T-helper 17 cell (primary cell): ENCODE results near the gene KCNMA1. TPM values are rescaled to one million over a fixed set of nuclear protein-coding genes. Genes with fewer than 3 reads are reported as not detected.

Experiments
- ATAC-seq: fragments of 150-1000 bp; cut with Tn5 transposase; 2 replicates; pipeline ENCODE4 v1.10.0; 2021; ENCODE audit warnings: mild to moderate bottlenecking, moderate library complexity
- DNase-seq, 3 donors: peaks; one replicate each; pipeline versions ENCODE4 v3.0.0 to v3.0.0-alpha.2; 2020 to 2021
- H3K9me3 ChIP-seq: one replicate; pipeline ENCODE4 v1.7.0; 2013; ENCODE audit warnings: low read length, mild to moderate bottlenecking; ENCODE audit not compliant: control insufficient read depth, poor library complexity, severe bottlenecking
- H3K27ac Mint-ChIP-seq: one replicate; pipeline ENCODE4 v1.8.0; 2022; ENCODE audit warnings: mild to moderate bottlenecking, moderate library complexity, mixed read lengths
- H3K27me3 Mint-ChIP-seq: one replicate; pipeline ENCODE4 v1.8.0; 2022; ENCODE audit warnings: mixed read lengths
- H3K36me3 Mint-ChIP-seq: one replicate; pipeline ENCODE4 v1.8.0; 2022; ENCODE audit warnings: low read depth, mixed read lengths
- H3K4me1 Mint-ChIP-seq: one replicate; pipeline ENCODE4 v1.8.0; 2022; ENCODE audit warnings: mild to moderate bottlenecking, mixed read lengths
- H3K4me3 Mint-ChIP-seq: one replicate; pipeline ENCODE4 v1.8.0; 2022; ENCODE audit warnings: mild to moderate bottlenecking, moderate library complexity, mixed read lengths
- total RNA-seq, 4 donors: library from RNA in 2 of 4; stranded (reverse) in 2 of 4; gene quantifications; one replicate each; pipeline ENCODE4 v1.2.3 and lab custom pipeline; 2022 to 2026

The KCNMA1 gene
- total RNA-seq, 2 donors from 2014 or later: 0.27 TPM; not detected in 1

- Mint-ChIP-seq H3K27me3 (peaks cover 18% of the 10 kb centered on the region), H3K4me3 (no peak overlapping the region), H3K36me3 (no peaks in the 10 kb centered on the region), H3K27ac (no peak overlapping the region), H3K4me1 (no peaks in the 10 kb centered on the region)
- H3K9me3 ChIP-seq: peaks cover 3% of the 10 kb centered on the region
- no peak for DNase-seq
- no peak for ATAC-seq
Observed at GRCh38 chr10:77281719-77282118, 355.9 kb downstream of the KCNMA1 start.

- Mint-ChIP-seq H3K4me1 (no peaks in the 10 kb centered on the region), H3K27me3 (peaks cover 24% of the 10 kb centered on the region), H3K4me3 (no peak overlapping the region), H3K27ac (no peak overlapping the region), H3K36me3 (no peaks in the 10 kb centered on the region)
- ATAC-seq (no peak), DNase-seq (no peak)
- peaks cover 3% of the 10 kb centered on the region for H3K9me3 ChIP-seq
Observed at GRCh38 chr10:77279207-77279606, 358.4 kb downstream of the KCNMA1 start.

- ATAC-seq: no peak
Observed at GRCh38 chr10:77274046-77274795, 363.4 kb downstream of the KCNMA1 start.

GRCh38 chr10:77269163-77269562, 368.4 kb downstream of the KCNMA1 start:
- no peaks in the 10 kb centered on the region for H3K9me3 ChIP-seq
- Mint-ChIP-seq H3K4me3 (no peak overlapping the region), H3K27me3 (peaks cover 16% of the 10 kb centered on the region), H3K4me1 (no peaks in the 10 kb centered on the region), H3K36me3 (no peaks in the 10 kb centered on the region), H3K27ac (no peak overlapping the region)
- no peak for ATAC-seq
- no peak for DNase-seq

More at GRCh38 chr10:77274046-77274795, 363.4 kb downstream of the KCNMA1 start:
- H3K4me3 Mint-ChIP-seq: no peak overlapping the region
- H3K4me1 Mint-ChIP-seq: no peaks in the 10 kb centered on the region
- H3K27ac Mint-ChIP-seq: no peak overlapping the region
- H3K27me3 Mint-ChIP-seq: peaks cover 27% of the 10 kb centered on the region
- no peak for DNase-seq
- H3K36me3 Mint-ChIP-seq: no peaks in the 10 kb centered on the region
- no peaks in the 10 kb centered on the region for H3K9me3 ChIP-seq

GRCh38 chr10:77268721-77269120, 368.9 kb downstream of the KCNMA1 start:
- DNase-seq (no peak), ATAC-seq (no peak)
- H3K9me3 ChIP-seq: no peaks in the 10 kb centered on the region
- H3K4me3 Mint-ChIP-seq: no peak overlapping the region
- H3K27me3 Mint-ChIP-seq: peaks cover 13% of the 10 kb centered on the region
- H3K36me3 Mint-ChIP-seq: no peaks in the 10 kb centered on the region
- no peak overlapping the region for H3K27ac Mint-ChIP-seq
- no peaks in the 10 kb centered on the region for H3K4me1 Mint-ChIP-seq

- Mint-ChIP-seq H3K36me3 (no peaks in the 10 kb centered on the region), H3K4me1 (no peaks in the 10 kb centered on the region), H3K27ac (no peak overlapping the region), H3K27me3 (peaks cover 7% of the 10 kb centered on the region), H3K4me3 (no peak overlapping the region)
- ATAC-seq (no peak), DNase-seq (no peak)
- no peaks in the 10 kb centered on the region for H3K9me3 ChIP-seq
Observed at GRCh38 chr10:77267703-77268675, 369.6 kb downstream of the KCNMA1 start.

- Mint-ChIP-seq H3K36me3 (no peaks in the 10 kb centered on the region), H3K27ac (no peak overlapping the region), H3K4me3 (no peak overlapping the region), H3K27me3 (no peaks in the 10 kb centered on the region), H3K4me1 (no peaks in the 10 kb centered on the region)
- H3K9me3 ChIP-seq: no peaks in the 10 kb centered on the region
- no peak for DNase-seq
- no peak for ATAC-seq
Observed at GRCh38 chr10:77266242-77266641, 371.4 kb downstream of the KCNMA1 start.

- Mint-ChIP-seq H3K36me3 (no peaks in the 10 kb centered on the region), H3K27ac (no peak overlapping the region), H3K4me1 (no peaks in the 10 kb centered on the region), H3K27me3 (no peaks in the 10 kb centered on the region), H3K4me3 (peak overlapping the region; percentile 0)
- ATAC-seq (no peak), DNase-seq (no peak)
- H3K9me3 ChIP-seq: no peaks in the 10 kb centered on the region
Observed at GRCh38 chr10:77264527-77264926, 373.1 kb downstream of the KCNMA1 start.

- Mint-ChIP-seq H3K4me1 (no peaks in the 10 kb centered on the region), H3K36me3 (no peaks in the 10 kb centered on the region), H3K4me3 (peak overlapping the region; percentile 0), H3K27ac (no peak overlapping the region), H3K27me3 (no peaks in the 10 kb centered on the region)
- ATAC-seq (peak; percentile 25), DNase-seq (no peak)
- H3K9me3 ChIP-seq: no peaks in the 10 kb centered on the region
Observed at GRCh38 chr10:77264107-77264506, 373.5 kb downstream of the KCNMA1 start.

- DNase-seq (no peak), ATAC-seq (no peak)
- Mint-ChIP-seq H3K4me1 (no peaks in the 10 kb centered on the region), H3K4me3 (no peak overlapping the region), H3K27ac (no peak overlapping the region), H3K36me3 (no peaks in the 10 kb centered on the region), H3K27me3 (no peaks in the 10 kb centered on the region)
- no peaks in the 10 kb centered on the region for H3K9me3 ChIP-seq
Observed at GRCh38 chr10:77263700-77264099, 373.9 kb downstream of the KCNMA1 start.

- H3K4me3 Mint-ChIP-seq: no peak overlapping the region
- H3K27ac Mint-ChIP-seq: no peak overlapping the region
- H3K36me3 Mint-ChIP-seq: no peaks in the 10 kb centered on the region
- ATAC-seq: no peak
- no peak for DNase-seq
- H3K9me3 ChIP-seq: no peaks in the 10 kb centered on the region
- no peaks in the 10 kb centered on the region for H3K4me1 Mint-ChIP-seq
- H3K27me3 Mint-ChIP-seq: no peaks in the 10 kb centered on the region
Observed at GRCh38 chr10:77261146-77261545, 376.5 kb downstream of the KCNMA1 start.

- no peaks in the 10 kb centered on the region for H3K27me3 Mint-ChIP-seq
- no peak for DNase-seq
- no peak overlapping the region for H3K27ac Mint-ChIP-seq
- no peak for ATAC-seq
- no peak overlapping the region for H3K4me3 Mint-ChIP-seq
- H3K9me3 ChIP-seq: no peaks in the 10 kb centered on the region
- H3K4me1 Mint-ChIP-seq: no peaks in the 10 kb centered on the region
- H3K36me3 Mint-ChIP-seq: no peaks in the 10 kb centered on the region
Observed at GRCh38 chr10:77259171-77259874, 378.3 kb downstream of the KCNMA1 start.

- H3K36me3 Mint-ChIP-seq: no peaks in the 10 kb centered on the region
- ATAC-seq: no peak
- no peak overlapping the region for H3K27ac Mint-ChIP-seq
- H3K27me3 Mint-ChIP-seq: no peaks in the 10 kb centered on the region
- H3K9me3 ChIP-seq: no peaks in the 10 kb centered on the region
- DNase-seq: no peak
- no peaks in the 10 kb centered on the region for H3K4me1 Mint-ChIP-seq
- no peak overlapping the region for H3K4me3 Mint-ChIP-seq
Observed at GRCh38 chr10:77256346-77256745, 381.3 kb downstream of the KCNMA1 start.
